AG04450 (cell line): ENCODE measurements around the gene ZNF532. TPM values are rescaled to one million over a fixed set of nuclear protein-coding genes. Genes with fewer than 3 reads are reported as not detected.

ENCODE experiments used
- CTCF ChIA-PET: fragments of 300-600, 350-600 bp; formaldehyde crosslinking; extraction: SDS; loops from one replicate; lab custom pipeline; 2022; ENCODE audit warnings: antibody characterized with exemption, inconsistent platforms; lab: Charles Lee
- POLR2A ChIA-PET: fragments of 350-600 bp; formaldehyde crosslinking; extraction: SDS; loops from one replicate; lab custom pipeline; 2021; ENCODE audit warnings: antibody characterized with exemption, inconsistent platforms; lab: Yijun Ruan, JAX
- DNase-seq: peaks from one replicate; pipeline ENCODE4 v3.0.0-alpha.2; 2011; ENCODE audit warnings: low read depth, low spot score
- H3K27ac ChIP-seq: one replicate; pipeline ENCODE4 v1.5.1; 2012; ENCODE audit warnings: low read depth, low read length, control low read depth
- H3K27me3 ChIP-seq: one replicate; pipeline ENCODE4 v1.6.0; 2012; ENCODE audit warnings: low read length; ENCODE audit not compliant: control insufficient read depth, insufficient read depth
- H3K4me3 ChIP-seq: 2 replicates; pipeline ENCODE4 v1.5.1; 2011; ENCODE audit warnings: mild to moderate bottlenecking, low read depth, low read length, control low read depth
- H3K9me3 ChIP-seq: 2 replicates; pipeline ENCODE4 v1.5.1; 2012; ENCODE audit warnings: low read length; ENCODE audit not compliant: control insufficient read depth, insufficient read depth
- polyA plus RNA-seq: library from polyadenylated mRNA; depleted of rRNA; stranded (reverse); fragments of >200 nt; gene quantifications from 2 replicates; pipeline ENCODE4 v1.2.3, GENCODE V29; 2011
- TF ChIP-seq, protein P1 (sequence below): IDR thresholded peaks from 2 replicates; pipeline ENCODE4 v1.5.1; 2011; ENCODE audit warnings: low read depth, low read length, control low read depth, inconsistent platforms

The ZNF532 gene
- polyA plus RNA-seq, 1 experiment, result 69.7 TPM

DNA sequence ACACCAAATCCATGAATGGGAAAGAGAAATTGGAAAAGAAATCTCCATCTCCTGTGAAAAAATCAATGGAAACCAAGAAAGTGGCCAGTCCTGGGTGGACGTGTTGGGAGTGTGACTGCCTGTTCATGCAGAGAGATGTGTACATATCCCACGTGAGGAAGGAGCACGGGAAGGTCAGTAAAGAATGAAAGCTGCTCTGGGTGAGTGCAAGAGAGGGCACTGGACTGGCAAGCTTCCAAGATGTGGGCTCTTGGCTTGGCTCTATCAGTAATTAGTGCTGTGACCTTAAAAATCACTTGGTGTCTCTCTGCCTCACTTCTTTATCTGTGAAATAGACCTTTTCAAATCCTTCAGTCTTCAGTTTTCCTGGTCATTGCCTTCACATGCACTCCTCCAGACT lies 89.0 kb downstream of the ZNF532 start:
- CTCF ChIA-PET, result interaction anchor here (0.6 to 1.7 kb wide), 2 partner anchors 71 to 117 kb away, joined by 3 to 4 read pairs; no protein-coding TSS in a partner anchor
- H3K4me3 ChIP-seq, result no peak overlapping the region
- POLR2A ChIA-PET, result no interaction called here
- H3K27ac ChIP-seq, result no peak overlapping the region
- DNase-seq, result no peak
- no peaks in the 10 kb centered on the region for H3K9me3 ChIP-seq
- no peaks in the 10 kb centered on the region for H3K27me3 ChIP-seq
- TF ChIP-seq, protein P1, sequence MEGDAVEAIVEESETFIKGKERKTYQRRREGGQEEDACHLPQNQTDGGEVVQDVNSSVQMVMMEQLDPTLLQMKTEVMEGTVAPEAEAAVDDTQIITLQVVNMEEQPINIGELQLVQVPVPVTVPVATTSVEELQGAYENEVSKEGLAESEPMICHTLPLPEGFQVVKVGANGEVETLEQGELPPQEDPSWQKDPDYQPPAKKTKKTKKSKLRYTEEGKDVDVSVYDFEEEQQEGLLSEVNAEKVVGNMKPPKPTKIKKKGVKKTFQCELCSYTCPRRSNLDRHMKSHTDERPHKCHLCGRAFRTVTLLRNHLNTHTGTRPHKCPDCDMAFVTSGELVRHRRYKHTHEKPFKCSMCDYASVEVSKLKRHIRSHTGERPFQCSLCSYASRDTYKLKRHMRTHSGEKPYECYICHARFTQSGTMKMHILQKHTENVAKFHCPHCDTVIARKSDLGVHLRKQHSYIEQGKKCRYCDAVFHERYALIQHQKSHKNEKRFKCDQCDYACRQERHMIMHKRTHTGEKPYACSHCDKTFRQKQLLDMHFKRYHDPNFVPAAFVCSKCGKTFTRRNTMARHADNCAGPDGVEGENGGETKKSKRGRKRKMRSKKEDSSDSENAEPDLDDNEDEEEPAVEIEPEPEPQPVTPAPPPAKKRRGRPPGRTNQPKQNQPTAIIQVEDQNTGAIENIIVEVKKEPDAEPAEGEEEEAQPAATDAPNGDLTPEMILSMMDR, result no peak

DNA sequence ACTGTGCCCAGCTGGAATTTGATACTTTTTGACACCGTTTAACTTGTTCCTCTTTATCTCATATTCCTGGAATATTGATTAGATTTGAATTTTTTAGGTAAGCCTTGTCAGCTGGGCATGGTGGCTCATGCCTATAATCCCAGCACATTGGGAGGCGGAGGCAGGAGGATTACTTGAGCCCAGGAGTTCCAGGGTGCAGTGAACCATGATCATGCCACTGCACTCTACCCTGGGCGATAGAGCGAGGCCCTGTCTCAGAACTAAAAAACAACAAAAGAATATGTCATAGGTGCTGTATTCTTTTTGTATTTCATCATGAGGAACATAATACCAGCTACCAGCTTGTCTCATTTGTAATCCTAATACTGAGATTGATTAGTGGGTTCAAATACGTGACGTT lies 90.3 kb downstream of the ZNF532 start:
- no peak for DNase-seq
- Histone ChIP-seq H3K27me3 (no peaks in the 10 kb centered on the region), H3K4me3 (no peak overlapping the region), H3K9me3 (no peaks in the 10 kb centered on the region), H3K27ac (no peak overlapping the region)
- CTCF ChIA-PET, result interaction anchor here (1.7 kb wide), 1 partner anchor 116 kb away, joined by 4 read pairs; no protein-coding TSS in a partner anchor
- TF ChIP-seq, protein P1, result no peak
- POLR2A ChIA-PET, result no interaction called here

DNA sequence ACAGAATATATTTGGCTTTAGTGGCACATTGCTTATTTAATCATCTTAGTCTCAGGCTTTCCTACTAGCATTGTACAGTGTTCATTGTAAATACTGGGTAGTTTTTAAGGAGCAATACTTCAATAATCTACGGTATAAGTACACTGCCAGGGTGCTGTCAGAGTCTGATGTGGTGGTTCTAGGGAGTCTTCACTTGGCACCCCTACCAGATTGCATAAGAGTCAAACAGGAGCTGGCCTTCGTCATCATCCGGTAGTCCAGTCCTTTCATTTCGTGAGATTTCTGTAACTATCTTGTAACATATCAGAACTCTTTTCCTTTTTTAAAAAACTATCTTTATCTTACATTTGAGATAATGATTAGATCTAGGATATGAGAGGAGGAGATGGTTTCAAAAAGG lies 91.1 kb downstream of the ZNF532 start:
- CTCF ChIA-PET, result no interaction called here
- no peak for DNase-seq
- Histone ChIP-seq H3K9me3 (no peaks in the 10 kb centered on the region), H3K27me3 (no peaks in the 10 kb centered on the region), H3K27ac (no peak overlapping the region), H3K4me3 (no peak overlapping the region)
- POLR2A ChIA-PET, result no interaction called here
- TF ChIP-seq, protein P1, result no peak

DNA sequence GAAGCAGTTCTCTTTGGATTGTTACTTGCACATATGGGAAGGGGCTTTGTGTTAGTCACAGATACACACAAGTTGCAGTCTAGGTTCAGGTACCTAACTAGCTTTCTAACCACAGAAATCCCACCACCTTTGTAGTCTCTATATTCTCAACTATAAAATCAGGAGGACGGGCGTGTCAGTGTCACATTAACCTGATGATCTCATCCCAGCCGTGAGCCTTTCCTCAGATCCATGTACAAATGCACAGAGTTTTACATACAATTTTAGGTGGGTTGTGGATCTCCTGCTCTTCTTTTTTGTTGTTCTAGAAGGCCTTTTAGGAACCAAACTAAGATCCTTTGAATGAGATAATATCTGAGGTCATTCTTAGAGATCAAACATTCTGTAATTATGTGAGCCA lies 94.0 kb downstream of the ZNF532 start:
- TF ChIP-seq, protein P1, result no peak
- no peak for DNase-seq
- H3K4me3 ChIP-seq, result no peak overlapping the region
- CTCF ChIA-PET, result no interaction called here
- no peaks in the 10 kb centered on the region for H3K27me3 ChIP-seq
- H3K27ac ChIP-seq, result no peak overlapping the region
- H3K9me3 ChIP-seq, result no peaks in the 10 kb centered on the region
- POLR2A ChIA-PET, result no interaction called here

DNA sequence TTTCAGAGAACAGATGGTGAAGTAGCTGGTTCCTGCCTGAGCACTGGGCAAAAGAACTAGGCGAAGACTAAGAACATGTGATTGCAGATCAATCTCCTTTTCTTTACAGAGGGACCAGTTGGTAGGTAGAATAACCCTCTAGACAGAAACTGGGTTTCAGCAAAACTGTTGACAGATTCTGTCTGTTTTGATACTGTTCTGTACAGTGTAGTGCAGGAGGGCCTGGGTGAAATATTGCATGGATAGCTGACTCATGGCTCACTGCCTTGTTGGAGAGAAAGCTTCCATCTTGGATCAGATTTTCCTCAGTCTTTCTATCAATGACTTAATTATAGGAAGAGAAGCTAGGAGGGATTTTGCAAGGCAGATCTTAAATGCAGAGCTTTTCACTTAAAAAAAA lies 95.8 kb downstream of the ZNF532 start:
- Histone ChIP-seq H3K4me3 (no peak overlapping the region), H3K27ac (no peak overlapping the region), H3K27me3 (no peaks in the 10 kb centered on the region), H3K9me3 (no peaks in the 10 kb centered on the region)
- ChIA-PET POLR2A (interaction anchor here (0.6 kb wide), 1 partner anchor 659 kb away, joined by 4 read pairs; no protein-coding TSS in a partner anchor), CTCF (interaction anchor here (0.8 to 1.2 kb wide), 2 partner anchors 110 to 196 kb away, joined by 3 read pairs; no protein-coding TSS in a partner anchor)
- TF ChIP-seq, protein P1, result no peak
- no peak for DNase-seq
